ENCODE results near the gene SRY. TPM values are rescaled to one million over a fixed set of nuclear protein-coding genes. Genes with fewer than 3 reads are reported as not detected.
"Not testable (repeated sequence)": the region's sequence is repeated elsewhere in the genome, so short reads cannot be mapped to it uniquely, and the experiment has no call there.

Gene SRY
- polyA plus RNA-seq, 3 donors, result not detected

DNA sequence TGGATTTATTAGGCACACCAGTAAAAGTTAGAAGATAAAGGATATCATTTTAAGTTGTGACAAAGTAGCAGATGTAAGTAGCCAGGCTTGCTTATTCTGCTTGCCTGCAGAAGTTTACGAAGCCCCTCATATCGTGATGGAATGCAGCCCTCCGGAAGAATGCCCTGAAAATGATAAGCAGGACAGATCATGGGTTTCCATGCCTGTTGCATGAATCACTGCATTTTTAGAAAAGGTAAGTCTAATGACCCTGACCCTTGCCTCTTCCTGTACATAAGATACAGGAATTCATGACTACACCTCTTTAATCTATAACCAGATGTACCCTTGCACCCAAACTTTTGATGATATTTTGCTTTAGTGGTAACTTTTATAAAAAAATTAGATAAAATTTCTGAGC is 37.0 kb upstream of the SRY start:
- Mint-ChIP-seq H3K27me3 (ENCODE audit: low read depth in 3 of 3) (peaks cover 0 to 19% (median 2%) of the 10 kb centered on the region in 3 donors), H3K27ac (no peak overlapping the region), H3K9me3 (no peaks in the 10 kb centered on the region), H3K36me3 (no peaks in the 10 kb centered on the region), H3K4me1 (no peaks in the 10 kb centered on the region), H3K4me3 (no peak overlapping the region)
- DNase-seq, result no peak
- Histone ChIP-seq H3K27ac (ENCODE audit: low read depth in 1 of 2, low read length in 2 of 2) (no peak overlapping the region), H2AFZ (ENCODE audit: insufficient read depth, low read depth, low read length, poor library complexity, severe bottlenecking) (no peak overlapping the region), H3K36me3 (replicated peaks in 1 of 2; ENCODE audit: control insufficient read depth in 1 of 2, insufficient read depth in 2 of 2, low read length in 2 of 2) (no peaks in the 10 kb centered on the region), H3K4me2 (replicated peaks; ENCODE audit: extremely low read depth, low read length, poor library complexity, severe bottlenecking) (no peak overlapping the region), H3K4me1 (ENCODE audit: control insufficient read depth in 1 of 2, insufficient read depth in 2 of 2, low read length in 2 of 2) (no peaks in the 10 kb centered on the region), H3K9ac (ENCODE audit: insufficient read depth, low read length, poor library complexity, severe bottlenecking) (no peak overlapping the region), H3K9me3 (replicated peaks in 1 of 2; ENCODE audit: control insufficient read depth in 1 of 2, insufficient read depth in 1 of 2, low read length in 2 of 2) (no peaks in the 10 kb centered on the region), H3K79me2 (ENCODE audit: insufficient read depth, low read length) (no peaks in the 10 kb centered on the region), H4K20me1 (ENCODE audit: insufficient read depth, low read length) (no peaks in the 10 kb centered on the region), H3K27me3 (ENCODE audit: control insufficient read depth in 2 of 2, insufficient read depth in 2 of 2, low read length in 2 of 2) (no peaks in the 10 kb centered on the region), H3K4me3 (replicated peaks in 1 of 3; ENCODE audit: low read depth in 2 of 3, low read length in 3 of 3) (no peak overlapping the region)
- no CpG with 5 or more reads among the region's 3 CpGs for WGBS (ENCODE audit: insufficient coverage)
- intact Hi-C loops (cut with micrococcal nuclease), result no loop called here
- TF ChIP-seq, protein P1, sequence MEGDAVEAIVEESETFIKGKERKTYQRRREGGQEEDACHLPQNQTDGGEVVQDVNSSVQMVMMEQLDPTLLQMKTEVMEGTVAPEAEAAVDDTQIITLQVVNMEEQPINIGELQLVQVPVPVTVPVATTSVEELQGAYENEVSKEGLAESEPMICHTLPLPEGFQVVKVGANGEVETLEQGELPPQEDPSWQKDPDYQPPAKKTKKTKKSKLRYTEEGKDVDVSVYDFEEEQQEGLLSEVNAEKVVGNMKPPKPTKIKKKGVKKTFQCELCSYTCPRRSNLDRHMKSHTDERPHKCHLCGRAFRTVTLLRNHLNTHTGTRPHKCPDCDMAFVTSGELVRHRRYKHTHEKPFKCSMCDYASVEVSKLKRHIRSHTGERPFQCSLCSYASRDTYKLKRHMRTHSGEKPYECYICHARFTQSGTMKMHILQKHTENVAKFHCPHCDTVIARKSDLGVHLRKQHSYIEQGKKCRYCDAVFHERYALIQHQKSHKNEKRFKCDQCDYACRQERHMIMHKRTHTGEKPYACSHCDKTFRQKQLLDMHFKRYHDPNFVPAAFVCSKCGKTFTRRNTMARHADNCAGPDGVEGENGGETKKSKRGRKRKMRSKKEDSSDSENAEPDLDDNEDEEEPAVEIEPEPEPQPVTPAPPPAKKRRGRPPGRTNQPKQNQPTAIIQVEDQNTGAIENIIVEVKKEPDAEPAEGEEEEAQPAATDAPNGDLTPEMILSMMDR (IDR thresholded peaks at IDR 0.05), result no peak

DNA sequence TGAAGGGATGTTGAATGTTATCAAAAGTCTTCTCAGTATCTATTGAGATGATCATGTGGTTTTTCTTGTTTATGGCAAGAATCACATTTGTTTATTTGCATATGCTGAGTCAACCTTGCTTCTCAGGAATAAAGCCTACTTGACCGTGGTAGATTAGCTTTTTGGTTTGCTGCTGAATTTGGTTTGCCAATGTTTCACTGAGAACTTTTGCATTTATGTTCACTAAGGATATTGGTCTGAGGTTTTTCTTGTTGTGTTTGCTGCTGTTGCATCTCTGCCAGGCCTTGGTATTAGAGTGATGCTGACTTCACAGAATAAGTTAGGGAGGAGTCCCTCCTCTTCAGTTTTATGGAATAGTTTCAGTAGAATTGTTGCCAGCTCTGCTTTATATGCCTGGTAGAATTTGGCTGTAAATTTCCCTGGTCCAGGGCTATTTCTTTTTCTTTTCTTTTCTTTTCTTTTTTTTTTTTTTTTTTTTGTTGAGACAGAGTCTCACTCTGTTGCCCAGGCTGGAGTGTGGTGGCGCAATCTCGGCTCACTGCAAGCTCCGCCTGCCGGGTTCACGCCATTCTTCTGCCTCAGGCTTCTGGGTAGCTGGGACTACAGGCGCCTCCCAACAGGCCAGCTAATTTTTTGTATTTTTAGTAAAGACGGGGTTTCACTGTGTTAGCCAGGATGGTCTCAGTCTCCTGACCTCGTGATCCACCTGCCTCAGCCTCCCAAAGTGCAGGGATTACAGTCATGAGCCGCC is 29.8 kb upstream of the SRY start:
- H3K79me2 ChIP-seq (ENCODE audit: insufficient read depth, low read length); H3K36me3 Mint-ChIP-seq; H3K9ac ChIP-seq (ENCODE audit: insufficient read depth, low read length, poor library complexity, severe bottlenecking); H3K27me3 ChIP-seq (ENCODE audit: control insufficient read depth in 2 of 2, insufficient read depth in 2 of 2, low read length in 2 of 2); H3K4me3 Mint-ChIP-seq; H4K20me1 ChIP-seq (ENCODE audit: insufficient read depth, low read length); H3K4me1 ChIP-seq (ENCODE audit: control insufficient read depth in 1 of 2, insufficient read depth in 2 of 2, low read length in 2 of 2); H3K36me3 ChIP-seq (replicated peaks in 1 of 2; ENCODE audit: control insufficient read depth in 1 of 2, insufficient read depth in 2 of 2, low read length in 2 of 2); H3K27me3 Mint-ChIP-seq (ENCODE audit: low read depth in 3 of 3); DNase-seq; H3K9me3 ChIP-seq (replicated peaks in 1 of 2; ENCODE audit: control insufficient read depth in 1 of 2, insufficient read depth in 1 of 2, low read length in 2 of 2); H3K4me1 Mint-ChIP-seq; intact Hi-C loops (cut with micrococcal nuclease); H3K27ac ChIP-seq (ENCODE audit: low read depth in 1 of 2, low read length in 2 of 2); H3K27ac Mint-ChIP-seq; H2AFZ ChIP-seq (ENCODE audit: insufficient read depth, low read depth, low read length, poor library complexity, severe bottlenecking); H3K9me3 Mint-ChIP-seq; H3K4me2 ChIP-seq (replicated peaks; ENCODE audit: extremely low read depth, low read length, poor library complexity, severe bottlenecking); H3K4me3 ChIP-seq (replicated peaks in 1 of 3; ENCODE audit: low read depth in 2 of 3, low read length in 3 of 3): not testable (repeated sequence)
- WGBS (ENCODE audit: insufficient coverage), result no CpG with 5 or more reads among the region's 10 CpGs
